ENCODE data around the gene NTRK3. TPM values are rescaled to one million over a fixed set of nuclear protein-coding genes. Genes with fewer than 3 reads are reported as not detected.

NTRK3 gene
- total and polyA plus RNA-seq, 2 of the 8 experiments (the other 6 are each of a cell fraction or from before 2014, with no cell fraction given), result 4.5 to 6.8 TPM

DNA sequence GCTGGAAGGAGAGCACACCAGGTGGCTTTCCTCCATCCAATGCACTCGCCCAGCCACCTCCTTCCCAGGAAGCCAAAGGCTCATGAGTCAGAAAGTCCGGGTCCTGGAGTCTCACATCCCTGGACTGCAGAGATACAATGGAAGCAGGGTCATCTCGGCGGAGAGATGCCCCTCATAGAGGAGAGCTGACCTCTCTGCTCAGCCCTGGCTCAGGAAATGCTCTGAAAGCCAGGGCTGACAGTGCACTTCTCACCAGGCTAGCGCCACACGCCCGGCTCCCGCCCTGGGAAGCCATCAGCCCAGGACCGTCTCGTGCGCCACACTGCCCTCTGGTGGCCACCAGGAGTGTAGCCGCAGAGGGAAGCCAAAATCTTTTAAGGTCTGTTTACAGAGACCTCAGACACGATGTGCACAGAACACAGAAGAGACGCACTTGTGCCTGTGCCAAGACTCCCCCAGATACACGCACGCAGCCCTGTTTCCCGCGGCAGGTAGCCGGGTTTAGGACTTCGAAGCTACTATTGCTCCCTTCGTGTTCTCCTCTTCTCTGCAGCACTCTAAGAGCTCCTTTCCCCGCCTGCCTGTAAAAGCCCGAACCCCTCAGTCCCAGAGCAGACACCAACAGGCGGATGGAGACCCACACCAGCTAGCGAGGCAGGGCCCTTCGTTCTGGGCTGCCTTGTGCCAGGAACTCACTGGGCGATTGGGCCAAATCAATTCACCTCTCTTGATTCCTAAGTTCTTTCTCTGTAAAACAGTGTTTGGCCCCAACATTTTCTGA lies 9.7 kb downstream of the NTRK3 start (continued):
- TF ChIP-seq POU5F1 (IDR thresholded peaks at IDR 0.05; ENCODE audit: low read depth, low read length), result no peak
- TF ChIP-seq BCL11A (IDR thresholded peaks at IDR 0.05; ENCODE audit: low read depth in 2 of 2, low read length in 2 of 2), result no peak
- no peak for TF ChIP-seq NRF1 (IDR thresholded peaks at IDR 0.05; ENCODE audit: low read depth, low read length)
- TF ChIP-seq SP2 (IDR thresholded peaks at IDR 0.05; ENCODE audit: low read length), result no peak
- no peak for TF ChIP-seq ZNF274 (IDR thresholded peaks at IDR 0.05; ENCODE audit: borderline replicate concordance, extremely low read depth, low read length)
